HG03457 (cell line): Measurements from ENCODE around the gene PEX14.

Experiments used
- ATAC-seq: cut with Tn5 transposase; IDR thresholded peaks from one replicate; pipeline ENCODE4 v1.9.1; 2021; ENCODE audit warnings: moderate number of reproducible peaks; ENCODE audit not compliant: unreplicated experiment

PEX14 gene

GRCh38 chr1:10515976-10516750 is 41.4 kb downstream of the PEX14 start:
- no peak for ATAC-seq

GRCh38 chr1:10516925-10517676 is 42.4 kb downstream of the PEX14 start:
- ATAC-seq: no peak

- ATAC-seq: no peak
Observed at GRCh38 chr1:10517677-10517982, 42.9 kb downstream of the PEX14 start.

- ATAC-seq: no peak
Observed at GRCh38 chr1:10519016-10519417, 44.3 kb downstream of the PEX14 start.

- no peak for ATAC-seq
Observed at GRCh38 chr1:10520497-10520896, 45.7 kb downstream of the PEX14 start.

DNA sequence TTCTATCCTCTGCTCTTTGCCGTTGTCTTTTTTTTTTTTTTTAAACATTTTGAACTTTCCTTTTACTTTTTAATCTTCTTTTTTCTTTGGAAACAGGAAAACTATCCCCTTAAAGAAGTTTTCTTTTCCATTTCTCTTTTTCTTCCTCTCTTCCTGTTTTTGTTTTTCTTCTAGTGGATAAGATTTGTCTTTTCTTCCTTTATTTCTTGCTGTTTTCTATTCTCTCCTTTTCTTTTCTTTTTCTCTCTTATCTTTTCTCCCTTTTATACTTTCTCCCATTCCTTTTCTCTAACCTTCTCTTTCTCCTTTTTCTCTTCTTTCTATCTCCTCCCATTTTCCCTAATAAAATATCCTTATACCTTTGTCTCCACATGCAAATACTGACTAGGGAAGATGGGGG is 46.2 kb downstream of the PEX14 start:
- no peak for ATAC-seq

- no peak for ATAC-seq
Observed at GRCh38 chr1:10521537-10522157, 46.9 kb downstream of the PEX14 start.

DNA sequence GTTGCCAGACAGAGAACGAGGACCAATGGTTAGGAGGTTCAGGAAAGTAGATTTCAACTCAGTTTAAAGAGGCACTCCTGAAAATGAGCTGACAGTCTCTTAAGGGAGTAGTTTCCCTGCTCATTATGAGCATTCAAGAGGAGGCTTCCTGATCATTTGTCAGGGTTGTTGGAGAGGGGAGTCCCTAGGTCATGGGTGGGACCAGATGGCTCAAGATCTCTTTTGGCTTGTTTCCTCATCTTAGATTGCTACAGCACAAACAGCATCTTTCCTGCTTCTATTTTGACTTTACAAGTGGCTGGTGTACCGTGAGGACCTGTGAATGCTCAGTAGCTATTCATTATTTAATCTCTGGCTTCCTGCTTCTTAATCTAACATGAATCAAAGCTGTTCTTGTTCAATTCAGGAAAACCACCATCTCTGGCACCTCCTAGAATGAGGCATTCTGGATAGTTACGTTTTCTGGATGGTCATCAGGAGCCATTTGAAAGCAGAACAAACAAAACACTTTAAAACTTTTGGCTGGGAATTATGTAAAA is 47.6 kb downstream of the PEX14 start:
- ATAC-seq: no peak

DNA sequence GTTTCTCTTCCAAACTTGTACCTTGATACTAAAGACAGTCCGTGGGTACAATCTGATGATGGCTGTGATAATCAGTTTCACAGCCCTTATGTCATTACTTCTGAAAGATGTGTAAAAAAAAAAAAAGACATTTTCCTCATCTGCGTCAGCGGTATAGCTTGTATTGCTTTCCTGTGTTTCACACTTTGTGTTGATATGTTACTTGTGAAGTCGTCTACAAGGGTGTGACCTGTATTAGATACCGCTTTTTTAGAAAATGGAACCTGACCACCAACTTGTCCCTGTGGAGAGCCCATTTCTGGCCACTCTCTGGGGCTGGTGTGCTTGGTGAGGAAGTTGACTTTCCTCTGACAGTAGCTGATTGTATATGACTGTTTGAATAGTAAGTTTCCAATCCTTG is 50.5 kb downstream of the PEX14 start:
- no peak for ATAC-seq

DNA sequence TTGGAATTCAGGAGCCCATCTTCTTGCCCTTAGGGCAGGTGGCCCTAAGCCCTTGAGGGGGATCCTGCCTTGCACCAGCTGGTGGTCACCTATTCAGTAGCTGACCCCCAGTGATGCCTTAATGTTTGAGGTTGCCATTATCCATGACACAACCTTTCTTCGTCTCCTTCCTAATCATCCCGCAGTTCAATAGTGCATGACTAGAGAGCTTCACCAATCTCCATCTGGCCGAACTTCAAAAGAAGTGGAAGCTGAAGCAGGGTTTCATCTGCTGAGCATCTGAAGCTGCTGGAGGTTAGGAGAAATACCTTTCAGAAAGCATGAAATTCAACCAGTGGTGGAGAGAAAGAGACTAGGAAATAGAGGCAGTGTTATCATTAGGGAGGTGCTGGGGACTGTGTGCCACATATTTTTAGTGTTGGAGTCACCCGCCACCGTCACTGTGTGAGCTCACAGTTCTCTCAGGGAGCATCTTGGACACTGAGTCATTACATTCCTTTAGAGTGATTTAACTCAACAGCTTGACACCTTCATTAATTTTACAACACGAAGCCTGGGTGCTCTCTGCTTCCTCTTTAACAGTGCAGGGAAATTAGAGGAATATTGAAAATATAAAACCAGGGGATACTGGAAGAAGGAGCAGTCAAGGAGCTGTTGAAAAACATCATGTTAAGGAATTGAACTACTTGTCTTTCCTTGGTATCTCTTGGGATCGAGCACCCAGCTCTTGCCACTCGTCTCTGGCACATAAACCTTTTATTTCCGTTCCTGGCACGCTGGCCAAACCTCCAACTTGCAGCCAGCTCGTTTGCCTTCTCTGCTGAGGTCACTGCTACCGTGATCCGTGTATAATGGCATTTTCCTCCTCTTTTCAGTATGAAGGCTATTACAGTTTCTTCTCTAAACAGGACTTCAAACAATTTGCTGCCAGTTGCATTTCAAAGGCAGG is 53.6 kb downstream of the PEX14 start:
- no peak for ATAC-seq

DNA sequence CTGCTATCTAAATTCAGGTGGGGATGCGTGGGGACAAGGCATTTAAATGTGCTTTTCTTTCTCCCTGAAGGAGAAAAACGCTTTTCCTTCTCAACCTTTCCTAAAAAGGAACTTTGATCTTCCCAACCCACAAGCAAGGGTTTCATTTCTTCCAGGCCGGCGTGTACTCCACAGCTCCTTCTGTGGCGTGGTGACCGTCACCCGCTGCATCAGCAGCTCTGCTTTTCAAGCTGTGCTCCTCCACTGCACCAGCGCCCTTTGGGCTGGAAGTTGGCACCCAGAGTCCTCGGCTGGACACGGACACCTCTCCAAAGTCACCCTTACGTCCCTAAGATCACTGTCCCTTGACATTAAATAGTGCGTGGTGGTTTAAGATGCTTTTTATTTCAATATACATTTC is 54.3 kb downstream of the PEX14 start:
- ATAC-seq: no peak

DNA sequence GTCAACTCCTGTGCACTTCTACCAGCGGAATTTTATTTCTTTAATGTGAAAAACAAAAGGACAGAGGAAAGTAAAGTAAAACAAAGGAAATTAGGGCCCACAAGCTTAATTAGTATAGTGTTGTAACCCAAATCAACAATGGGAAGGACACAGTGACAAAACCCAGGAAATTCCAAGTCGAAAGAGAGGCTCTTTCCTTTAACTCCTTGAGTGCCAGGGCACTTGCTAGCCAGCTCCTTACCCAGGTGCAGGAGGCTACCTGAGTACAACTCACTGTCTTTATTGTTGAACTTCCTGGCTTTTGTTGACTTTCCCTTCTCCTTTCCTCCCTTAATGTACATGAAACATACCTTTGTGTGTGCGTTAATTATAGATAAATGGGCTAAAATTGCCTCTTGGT is 55.0 kb downstream of the PEX14 start:
- ATAC-seq: no peak

DNA sequence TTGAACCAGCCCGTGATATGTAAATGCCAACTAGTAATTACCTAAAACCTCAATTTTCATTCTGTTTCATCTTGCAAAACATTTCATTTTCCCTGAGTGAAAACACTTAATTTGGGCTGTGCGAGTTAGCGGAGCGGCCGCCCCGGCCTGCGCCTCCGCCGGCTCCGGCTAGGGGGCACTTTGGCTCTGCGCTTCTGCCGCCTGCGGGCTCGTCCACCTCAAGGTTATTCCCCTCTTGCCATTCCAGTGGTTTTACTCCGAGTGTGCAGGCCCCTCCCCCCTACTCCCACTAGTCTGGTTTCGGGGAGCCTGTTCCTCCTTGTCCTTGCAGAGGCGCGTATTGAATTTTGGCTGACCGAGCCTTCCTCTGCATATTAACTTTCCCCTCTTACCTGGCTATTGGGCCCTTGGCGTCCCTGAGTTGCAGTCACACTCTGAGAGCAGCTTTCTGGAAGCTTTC is 55.6 kb downstream of the PEX14 start:
- no peak for ATAC-seq

- no peak for ATAC-seq
Observed at GRCh38 chr1:10530756-10531495, 56.2 kb downstream of the PEX14 start.

GRCh38 chr1:10532362-10532761 is 57.6 kb downstream of the PEX14 start:
- no peak for ATAC-seq

- no peak for ATAC-seq
Observed at GRCh38 chr1:10534519-10534918, 59.8 kb downstream of the PEX14 start.

- no peak for ATAC-seq
Observed at GRCh38 chr1:10536133-10536770, 61.5 kb downstream of the PEX14 start.

DNA sequence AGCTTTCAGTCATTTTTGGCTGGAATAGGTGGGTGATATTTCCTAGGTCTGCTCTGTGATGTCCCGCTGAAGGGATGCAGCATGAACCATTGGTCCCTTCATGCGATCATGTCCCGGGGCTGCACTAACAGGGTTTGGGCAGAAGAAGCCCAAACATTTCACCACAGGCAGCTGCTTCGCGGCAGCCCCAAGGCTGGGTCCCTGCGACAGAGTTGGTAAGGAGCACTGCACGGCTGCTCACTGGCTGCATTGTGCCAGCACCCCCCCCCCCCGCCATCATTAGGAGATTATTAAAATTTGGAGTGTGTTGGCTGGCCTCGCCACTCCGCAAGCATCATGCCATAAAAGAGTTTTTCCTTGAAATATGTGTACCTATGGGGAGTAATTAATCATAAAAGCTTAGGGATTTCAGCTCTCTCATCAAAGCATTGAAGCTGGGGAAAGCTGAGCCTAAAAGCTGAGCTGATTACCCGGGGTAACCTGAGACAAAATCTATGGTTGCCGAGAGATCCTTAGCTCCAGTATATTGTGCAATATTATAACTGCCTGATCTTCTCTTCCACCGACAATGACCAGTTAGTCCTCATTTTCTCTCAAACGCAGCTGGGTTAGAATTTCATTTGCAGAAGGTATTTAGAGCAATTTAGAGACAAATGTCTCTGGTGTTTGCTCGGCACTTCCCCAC is 62.5 kb downstream of the PEX14 start:
- no peak for ATAC-seq
